Embryonic facial prominence (tissue), 1 donor: Measurements from ENCODE around the gene MAGEC2.

Experiments used
- DNase-seq: peaks from one replicate; pipeline ENCODE4 v3.0.0-alpha.2; 2016; ENCODE audit errors: extremely low spot score

Gene MAGEC2

GRCh38 chrX:142204522-142205433, at the start of gene MAGEC2:
TSS of gene MAGEC2 (minus strand) at chrX:142205290. CDS start at chrX:142203987, 1,303 bp downstream.
- no peak for DNase-seq

GRCh38 chrX:142251680-142252079, 46.6 kb upstream of the MAGEC2 start:
- no peak for DNase-seq

- no peak for DNase-seq
Observed at GRCh38 chrX:142251202-142251601, 46.1 kb upstream of the MAGEC2 start.

GRCh38 chrX:142250502-142250901, 45.4 kb upstream of the MAGEC2 start:
- no peak for DNase-seq

- DNase-seq = no peak
Observed at GRCh38 chrX:142249721-142250120, 44.6 kb upstream of the MAGEC2 start.

GRCh38 chrX:142244568-142244967, 39.5 kb upstream of the MAGEC2 start:
- DNase-seq = no peak

- DNase-seq = no peak
Observed at GRCh38 chrX:142238536-142238935, 33.4 kb upstream of the MAGEC2 start.

- no peak for DNase-seq
Observed at GRCh38 chrX:142233400-142233799, 28.3 kb upstream of the MAGEC2 start.

GRCh38 chrX:142214081-142214480, 9.0 kb upstream of the MAGEC2 start:
- DNase-seq = no peak

GRCh38 chrX:142201113-142201512, 4.0 kb downstream of the MAGEC2 start:
- DNase-seq = no peak

- no peak for DNase-seq
Observed at GRCh38 chrX:142186103-142186502, 19.0 kb downstream of the MAGEC2 start.

- DNase-seq = no peak
Observed at GRCh38 chrX:142184756-142185602, 20.1 kb downstream of the MAGEC2 start.

GRCh38 chrX:142156567-142156966, 48.5 kb downstream of the MAGEC2 start:
- DNase-seq = no peak
